GM12865 (cell line): ENCODE measurements around the gene SDK2.

ENCODE experiments used
- DNase-seq: peaks from one replicate; pipeline ENCODE4 v3.0.0; 2010; ENCODE audit warnings: low read depth
- H3K4me3 ChIP-seq: 2 replicates; pipeline ENCODE4 v1.5.1; 2011; ENCODE audit warnings: mild to moderate bottlenecking, low read depth, low read length, control low read depth
- CTCF ChIP-seq: IDR thresholded peaks from 2 replicates; pipeline ENCODE4 v1.5.1; 2011; ENCODE audit warnings: low read length, control low read depth, low read depth, inconsistent platforms; ENCODE audit not compliant: insufficient read depth; ENCODE audit errors: missing control alignments

Gene SDK2

GRCh38 chr17:73390221-73390620, 254.0 kb downstream of the SDK2 start:
- DNase-seq = no peak
- H3K4me3 ChIP-seq = no peak overlapping the region
- no peak for TF ChIP-seq CTCF

- TF ChIP-seq CTCF = no peak
Observed at GRCh38 chr17:73389411-73389810, 254.8 kb downstream of the SDK2 start.

GRCh38 chr17:73388578-73388905, 255.7 kb downstream of the SDK2 start:
- TF ChIP-seq CTCF = no peak
- H3K4me3 ChIP-seq = no peak overlapping the region
- DNase-seq = no peak

More at GRCh38 chr17:73389411-73389810, 254.8 kb downstream of the SDK2 start:
- DNase-seq = no peak
- H3K4me3 ChIP-seq = no peak overlapping the region

- H3K4me3 ChIP-seq = no peak overlapping the region
- DNase-seq = no peak
- TF ChIP-seq CTCF = no peak
Observed at GRCh38 chr17:73387746-73388577, 256.3 kb downstream of the SDK2 start.

- TF ChIP-seq CTCF = no peak
- no peak overlapping the region for H3K4me3 ChIP-seq
- DNase-seq = no peak
Observed at GRCh38 chr17:73386561-73386960, 257.7 kb downstream of the SDK2 start.

- no peak for DNase-seq
- TF ChIP-seq CTCF = no peak
- H3K4me3 ChIP-seq = no peak overlapping the region
Observed at GRCh38 chr17:73384926-73385325, 259.3 kb downstream of the SDK2 start.

GRCh38 chr17:73380439-73381106, 263.7 kb downstream of the SDK2 start:
- no peak for DNase-seq
- no peak for TF ChIP-seq CTCF
- H3K4me3 ChIP-seq = no peak overlapping the region
